ENCODE results near the gene ABHD17C.

ABHD17C gene

GRCh38 chr15:80689294-80689693 lies 5.8 kb upstream of the ABHD17C start:
- no peak for DNase-seq (ENCODE audit: low read depth)
- H3K4me3 ChIP-seq (ENCODE audit: low read depth, low read length) = no peak overlapping the region
- no peak for TF ChIP-seq CTCF (IDR thresholded peaks at IDR 0.05; ENCODE audit: control insufficient read depth, extremely low read depth, insufficient read depth)

- no peak overlapping the region for H3K4me3 ChIP-seq (ENCODE audit: low read depth, low read length)
Observed at GRCh38 chr15:80689716-80690115, 5.4 kb upstream of the ABHD17C start.

GRCh38 chr15:80691575-80691974 lies 3.5 kb upstream of the ABHD17C start:
- DNase-seq (ENCODE audit: low read depth) = no peak
- H3K4me3 ChIP-seq (ENCODE audit: low read depth, low read length) = no peak overlapping the region
- no peak for TF ChIP-seq CTCF (IDR thresholded peaks at IDR 0.05; ENCODE audit: control insufficient read depth, extremely low read depth, insufficient read depth)

More at GRCh38 chr15:80689716-80690115, 5.4 kb upstream of the ABHD17C start:
- DNase-seq (ENCODE audit: low read depth) = no peak
- TF ChIP-seq CTCF (IDR thresholded peaks at IDR 0.05; ENCODE audit: control insufficient read depth, extremely low read depth, insufficient read depth) = no peak

- no peak for DNase-seq (ENCODE audit: low read depth)
- peak overlapping the region; percentile 70 for H3K4me3 ChIP-seq (ENCODE audit: low read depth, low read length)
- no peak for TF ChIP-seq CTCF (IDR thresholded peaks at IDR 0.05; ENCODE audit: control insufficient read depth, extremely low read depth, insufficient read depth)
Observed at GRCh38 chr15:80693682-80694610, 1.2 kb upstream of the ABHD17C start.

GRCh38 chr15:80694611-80695098 lies 455 bp upstream of the ABHD17C start:
- H3K4me3 ChIP-seq (ENCODE audit: low read depth, low read length) = peak overlapping the region; percentile 70
- DNase-seq (ENCODE audit: low read depth) = no peak
- no peak for TF ChIP-seq CTCF (IDR thresholded peaks at IDR 0.05; ENCODE audit: control insufficient read depth, extremely low read depth, insufficient read depth)

GRCh38 chr15:80695911-80696661 lies 976 bp downstream of the ABHD17C start:
- peak; percentile 36 for TF ChIP-seq CTCF (IDR thresholded peaks at IDR 0.05; ENCODE audit: control insufficient read depth, extremely low read depth, insufficient read depth)
- peak overlapping the region; percentile 71 for H3K4me3 ChIP-seq (ENCODE audit: low read depth, low read length)
- DNase-seq (ENCODE audit: low read depth) = no peak

All from LNCaP clone FGC (cell line).